ENCODE measurements around the gene KATNB1. TPM values are rescaled to one million over a fixed set of nuclear protein-coding genes. Genes with fewer than 3 reads are reported as not detected.
"Not testable (repeated sequence)": the region's sequence is repeated elsewhere in the genome, so short reads cannot be mapped to it uniquely, and the experiment has no call there.

The KATNB1 gene
- total RNA-seq, 2 experiments from 2014 or later = 23.1 to 31.7 TPM

GRCh38 chr16:57704905-57705852 lies 30.4 kb upstream of the KATNB1 start:
- H3K27me3 Mint-ChIP-seq = peaks cover 11% of the 10 kb centered on the region
- no peak overlapping the region for H3K27ac Mint-ChIP-seq
- H3K4me3 Mint-ChIP-seq = no peak overlapping the region
- no peaks in the 10 kb centered on the region for H3K36me3 Mint-ChIP-seq (ENCODE audit: low read depth)
- no peaks in the 10 kb centered on the region for H3K4me1 Mint-ChIP-seq
- POLR2A ChIA-PET = no interaction called here
- no peaks in the 10 kb centered on the region for H3K9me3 Mint-ChIP-seq
- DNase-seq = no peak
- CTCF ChIA-PET = no interaction called here

- Mint-ChIP-seq H3K27me3 (peaks cover 22% of the 10 kb centered on the region), H3K4me3 (no peak overlapping the region), H3K4me1 (no peaks in the 10 kb centered on the region), H3K27ac (no peak overlapping the region), H3K36me3 (ENCODE audit: low read depth) (no peaks in the 10 kb centered on the region), H3K9me3 (no peaks in the 10 kb centered on the region)
- DNase-seq = no peak
- ChIA-PET POLR2A (no interaction called here), CTCF (no interaction called here)
Measured at GRCh38 chr16:57706717-57707116, 28.9 kb upstream of the KATNB1 start.

GRCh38 chr16:57707331-57707730 lies 28.2 kb upstream of the KATNB1 start:
- Mint-ChIP-seq H3K36me3 (ENCODE audit: low read depth) (no peaks in the 10 kb centered on the region), H3K27me3 (peaks cover 23% of the 10 kb centered on the region), H3K4me1 (no peaks in the 10 kb centered on the region), H3K4me3 (no peak overlapping the region), H3K27ac (no peak overlapping the region), H3K9me3 (no peaks in the 10 kb centered on the region)
- POLR2A ChIA-PET = no interaction called here
- no peak for DNase-seq
- CTCF ChIA-PET = no interaction called here

GRCh38 chr16:57708168-57708567 lies 27.4 kb upstream of the KATNB1 start:
- Mint-ChIP-seq H3K4me3 (no peak overlapping the region), H3K27me3 (peaks cover 27% of the 10 kb centered on the region), H3K27ac (no peak overlapping the region), H3K36me3 (ENCODE audit: low read depth) (no peaks in the 10 kb centered on the region), H3K9me3 (no peaks in the 10 kb centered on the region), H3K4me1 (no peaks in the 10 kb centered on the region)
- ChIA-PET CTCF (no interaction called here), POLR2A (no interaction called here)
- no peak for DNase-seq

GRCh38 chr16:57709663-57710062 lies 25.9 kb upstream of the KATNB1 start:
- Mint-ChIP-seq H3K36me3 (ENCODE audit: low read depth) (no peaks in the 10 kb centered on the region), H3K4me1 (no peaks in the 10 kb centered on the region), H3K4me3 (no peak overlapping the region), H3K27me3 (peaks cover 33% of the 10 kb centered on the region), H3K27ac (no peak overlapping the region), H3K9me3 (no peaks in the 10 kb centered on the region)
- no peak for DNase-seq
- ChIA-PET POLR2A (no interaction called here), CTCF (no interaction called here)

GRCh38 chr16:57711346-57711745 lies 24.2 kb upstream of the KATNB1 start:
- DNase-seq = no peak
- Mint-ChIP-seq H3K4me1 (no peaks in the 10 kb centered on the region), H3K36me3 (ENCODE audit: low read depth) (no peaks in the 10 kb centered on the region), H3K27me3 (peaks cover 34% of the 10 kb centered on the region), H3K4me3 (no peak overlapping the region), H3K9me3 (no peaks in the 10 kb centered on the region), H3K27ac (no peak overlapping the region)
- ChIA-PET POLR2A (interaction anchor here (0.6 kb wide), 1 partner anchor 95 kb away, joined by 10 read pairs; no protein-coding TSS in a partner anchor), CTCF (no interaction called here)

- Mint-ChIP-seq H3K27me3 (peaks cover 34% of the 10 kb centered on the region), H3K4me3 (no peak overlapping the region), H3K9me3 (no peaks in the 10 kb centered on the region), H3K36me3 (ENCODE audit: low read depth) (no peaks in the 10 kb centered on the region), H3K27ac (no peak overlapping the region), H3K4me1 (no peaks in the 10 kb centered on the region)
- DNase-seq = no peak
- ChIA-PET CTCF (interaction anchor here (0.9 kb wide), 1 partner anchor 24 kb away, joined by 3 read pairs; the partner anchor contains the start of gene KATNB1), POLR2A (interaction anchor here (0.6 kb wide), 1 partner anchor 26 kb away, joined by 3 read pairs; no protein-coding TSS in a partner anchor)
Measured at GRCh38 chr16:57711993-57712392, 23.6 kb upstream of the KATNB1 start.

GRCh38 chr16:57712569-57712968 lies 23.0 kb upstream of the KATNB1 start:
- not testable (repeated sequence) for H3K36me3 Mint-ChIP-seq (ENCODE audit: low read depth); H3K9me3 Mint-ChIP-seq; H3K4me3 Mint-ChIP-seq; DNase-seq; H3K27ac Mint-ChIP-seq; H3K4me1 Mint-ChIP-seq
- ChIA-PET CTCF (interaction anchor here (0.9 kb wide), 1 partner anchor 23 kb away, joined by 3 read pairs; the partner anchor contains the start of gene KATNB1), POLR2A (interaction anchor here (0.6 kb wide), 1 partner anchor 25 kb away, joined by 3 read pairs; no protein-coding TSS in a partner anchor)
- H3K27me3 Mint-ChIP-seq = peaks cover 34% of the 10 kb centered on the region

GRCh38 chr16:57713596-57713995 lies 22.0 kb upstream of the KATNB1 start:
- H3K27ac Mint-ChIP-seq = no peak overlapping the region
- CTCF ChIA-PET = no interaction called here

GRCh38 chr16:57714047-57714446 lies 21.5 kb upstream of the KATNB1 start:
- H3K9me3 Mint-ChIP-seq = no peaks in the 10 kb centered on the region
- no peak for DNase-seq
- H3K27me3 Mint-ChIP-seq = peaks cover 30% of the 10 kb centered on the region
- no peaks in the 10 kb centered on the region for H3K4me1 Mint-ChIP-seq
- H3K4me3 Mint-ChIP-seq = no peak overlapping the region
- H3K36me3 Mint-ChIP-seq (ENCODE audit: low read depth) = no peaks in the 10 kb centered on the region
- CTCF ChIA-PET = interaction anchor here (1.8 kb wide), 1 partner anchor 138 kb away, joined by 5 read pairs; no protein-coding TSS in a partner anchor
- POLR2A ChIA-PET = no interaction called here
- H3K27ac Mint-ChIP-seq = no peak overlapping the region

More at GRCh38 chr16:57713596-57713995, 22.0 kb upstream of the KATNB1 start:
- Mint-ChIP-seq H3K9me3 (no peaks in the 10 kb centered on the region), H3K36me3 (ENCODE audit: low read depth) (no peaks in the 10 kb centered on the region), H3K4me3 (no peak overlapping the region), H3K27me3 (peaks cover 30% of the 10 kb centered on the region), H3K4me1 (no peaks in the 10 kb centered on the region)
- POLR2A ChIA-PET = no interaction called here
- no peak for DNase-seq

GRCh38 chr16:57720142-57720575 lies 15.4 kb upstream of the KATNB1 start:
- Mint-ChIP-seq H3K36me3 (ENCODE audit: low read depth) (no peaks in the 10 kb centered on the region), H3K4me1 (no peaks in the 10 kb centered on the region), H3K4me3 (no peak overlapping the region), H3K27ac (no peak overlapping the region), H3K27me3 (no peaks in the 10 kb centered on the region), H3K9me3 (no peaks in the 10 kb centered on the region)
- POLR2A ChIA-PET = no interaction called here
- DNase-seq = peak; percentile 67
- CTCF ChIA-PET = no interaction called here

GRCh38 chr16:57721356-57722209 lies 14.0 kb upstream of the KATNB1 start:
- Mint-ChIP-seq H3K4me1 (no peaks in the 10 kb centered on the region), H3K4me3 (no peak overlapping the region), H3K27ac (no peak overlapping the region), H3K27me3 (no peaks in the 10 kb centered on the region), H3K36me3 (ENCODE audit: low read depth) (no peaks in the 10 kb centered on the region), H3K9me3 (no peaks in the 10 kb centered on the region)
- no peak for DNase-seq
- ChIA-PET POLR2A (no interaction called here), CTCF (interaction anchor here (0.8 kb wide), 1 partner anchor 9 kb away, joined by 3 read pairs; no protein-coding TSS in a partner anchor)

GRCh38 chr16:57722210-57722499 lies 13.4 kb upstream of the KATNB1 start:
- H3K9me3 Mint-ChIP-seq = no peaks in the 10 kb centered on the region
- ChIA-PET CTCF (interaction anchor here (1.2 kb wide), 1 partner anchor 15 kb away, joined by 4 read pairs; no protein-coding TSS in a partner anchor), POLR2A (no interaction called here)
- DNase-seq = no peak
- H3K27me3 Mint-ChIP-seq = no peaks in the 10 kb centered on the region
- H3K36me3 Mint-ChIP-seq (ENCODE audit: low read depth) = no peaks in the 10 kb centered on the region
- no peak overlapping the region for H3K4me3 Mint-ChIP-seq
- H3K27ac Mint-ChIP-seq = no peak overlapping the region
- H3K4me1 Mint-ChIP-seq = no peaks in the 10 kb centered on the region

Measured in activated CD4-positive, alpha-beta T cell treated with anti-CD3 and anti-CD28 coated beads, Interleukin-2, amount 10 ng/mL, durations not matched to agents 7 days and 5 days (primary cell).